ENCODE measurements around the gene LTBP3. TPM values are rescaled to one million over a fixed set of nuclear protein-coding genes. Genes with fewer than 3 reads are reported as not detected.

Gene LTBP3
- total RNA-seq, 4 donors from 2014 or later: 18.5 to 56.6 (median 35.6) TPM

DNA sequence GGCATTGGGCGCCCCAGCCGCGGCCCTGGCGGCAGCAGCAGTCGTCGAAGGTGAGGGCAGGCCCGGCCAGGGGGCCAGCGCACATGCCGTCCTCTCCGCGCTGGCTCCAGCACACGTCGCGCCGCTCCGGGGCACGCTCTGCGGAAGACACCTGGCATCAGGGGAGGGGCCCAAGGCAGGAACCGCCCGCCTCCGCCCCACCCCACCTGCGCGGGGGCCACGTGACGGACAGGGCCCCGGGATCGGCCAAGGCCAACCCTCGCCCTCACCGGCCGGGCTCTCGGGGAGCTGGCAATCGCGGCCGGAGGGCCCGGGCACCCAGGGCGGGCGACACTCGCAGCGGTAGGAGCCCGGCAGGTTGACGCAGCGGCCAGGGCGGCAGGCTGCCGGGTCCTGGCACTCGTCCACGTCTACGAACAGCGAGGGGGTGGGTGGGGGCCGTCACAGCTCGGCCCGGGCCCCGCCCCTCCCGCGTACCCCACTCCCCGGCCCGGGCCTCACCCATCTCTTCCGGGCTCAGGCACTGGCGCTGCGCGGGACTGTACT lies 18.3 kb downstream of the LTBP3 start:
- Histone ChIP-seq H3K27me3 (no peaks in the 10 kb centered on the region), H3K4me3 (peak overlapping the region; percentile 60 to 76 (median 64)), H3K36me3 (peaks cover 0 to 24% of the 10 kb centered on the region in 2 donors), H3K27ac (peak overlapping the region; percentile 86 to 92 (median 90)), H3K9me3 (no peaks in the 10 kb centered on the region), H3K4me1 (peaks cover 7 to 16% of the 10 kb centered on the region in 2 donors)
- in situ Hi-C loops (cut with MboI; ENCODE audit: low sequenced_read_pairs in 4 of 4): no loop called here
- DNase-seq (no peak), ATAC-seq (peak; percentile 3 to 4)
- intact Hi-C loops (cut with DNase I; ENCODE audit: low total_unique reads): loop anchor here (1.0 kb wide), 5 partner anchors 18 to 74 kb away; partner anchors contain the start of genes LTBP3, MAP3K11 and ZNRD2
- TF ChIP-seq POLR2A (IDR thresholded peaks at IDR 0.05): no peak
- TF ChIP-seq, protein P1, sequence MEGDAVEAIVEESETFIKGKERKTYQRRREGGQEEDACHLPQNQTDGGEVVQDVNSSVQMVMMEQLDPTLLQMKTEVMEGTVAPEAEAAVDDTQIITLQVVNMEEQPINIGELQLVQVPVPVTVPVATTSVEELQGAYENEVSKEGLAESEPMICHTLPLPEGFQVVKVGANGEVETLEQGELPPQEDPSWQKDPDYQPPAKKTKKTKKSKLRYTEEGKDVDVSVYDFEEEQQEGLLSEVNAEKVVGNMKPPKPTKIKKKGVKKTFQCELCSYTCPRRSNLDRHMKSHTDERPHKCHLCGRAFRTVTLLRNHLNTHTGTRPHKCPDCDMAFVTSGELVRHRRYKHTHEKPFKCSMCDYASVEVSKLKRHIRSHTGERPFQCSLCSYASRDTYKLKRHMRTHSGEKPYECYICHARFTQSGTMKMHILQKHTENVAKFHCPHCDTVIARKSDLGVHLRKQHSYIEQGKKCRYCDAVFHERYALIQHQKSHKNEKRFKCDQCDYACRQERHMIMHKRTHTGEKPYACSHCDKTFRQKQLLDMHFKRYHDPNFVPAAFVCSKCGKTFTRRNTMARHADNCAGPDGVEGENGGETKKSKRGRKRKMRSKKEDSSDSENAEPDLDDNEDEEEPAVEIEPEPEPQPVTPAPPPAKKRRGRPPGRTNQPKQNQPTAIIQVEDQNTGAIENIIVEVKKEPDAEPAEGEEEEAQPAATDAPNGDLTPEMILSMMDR (IDR thresholded peaks at IDR 0.05 in 4 of 5, conservative IDR thresholded peaks at IDR 0.05 in 1 of 5): peak in 2 of 5 experiments; percentile 57 to 71

DNA sequence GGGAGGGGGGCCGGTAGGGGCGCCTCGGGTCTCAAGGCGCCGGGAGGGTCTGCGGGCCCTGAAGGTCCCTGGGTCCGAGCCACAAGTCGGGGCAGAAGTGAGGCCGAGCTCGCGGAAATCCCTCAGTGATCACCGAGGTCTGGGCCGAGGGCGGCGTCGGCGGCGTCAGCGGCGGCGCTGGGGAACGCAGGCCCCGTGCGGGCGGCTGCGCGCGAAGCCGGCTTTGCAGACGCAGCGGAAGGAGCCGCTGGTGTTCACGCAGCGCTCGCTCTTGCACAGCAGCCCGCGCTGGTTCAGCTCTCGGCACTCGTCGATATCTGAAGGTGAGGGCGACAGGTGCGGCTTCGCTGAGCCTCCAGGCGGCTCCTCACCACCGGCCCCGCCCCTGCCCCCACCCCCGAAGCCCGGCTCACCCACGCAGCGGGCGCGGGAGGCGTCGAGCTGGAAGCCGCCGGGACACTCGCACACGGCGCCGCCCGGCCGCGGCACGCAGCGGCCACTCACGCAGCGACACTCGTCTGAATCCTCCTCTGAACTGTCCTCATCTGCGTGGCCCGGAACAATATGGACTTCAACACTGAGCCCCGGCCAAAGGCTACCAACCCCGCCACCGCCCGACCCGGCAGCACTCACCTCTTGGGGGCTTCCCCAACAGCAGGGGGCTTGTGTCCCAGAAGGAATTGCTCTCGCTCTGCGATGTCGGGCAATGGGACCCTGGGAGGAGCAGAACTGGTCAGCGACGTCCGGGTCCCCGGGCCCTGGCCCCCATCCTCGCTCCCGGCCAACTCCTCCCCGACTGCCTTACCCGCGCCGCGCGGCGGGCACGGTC lies 19.0 kb downstream of the LTBP3 start:
- no peak for ATAC-seq
- Histone ChIP-seq H3K27ac (peak overlapping the region in 3 of 4 donors; percentile 88 to 92 (median 91)), H3K27me3 (no peaks in the 10 kb centered on the region), H3K9me3 (no peaks in the 10 kb centered on the region), H3K4me1 (peaks cover 7 to 16% of the 10 kb centered on the region in 2 donors), H3K36me3 (peaks cover 0 to 24% of the 10 kb centered on the region in 2 donors), H3K4me3 (no peak overlapping the region)
- TF ChIP-seq, protein P1 (IDR thresholded peaks at IDR 0.05 in 4 of 5, conservative IDR thresholded peaks at IDR 0.05 in 1 of 5): no peak
- no peak for TF ChIP-seq POLR2A (IDR thresholded peaks at IDR 0.05)
- intact Hi-C loops (cut with DNase I; ENCODE audit: low total_unique reads) (no loop called here), in situ Hi-C loops (cut with MboI; ENCODE audit: low sequenced_read_pairs in 4 of 4) (no loop called here)
- DNase-seq: no peak

DNA sequence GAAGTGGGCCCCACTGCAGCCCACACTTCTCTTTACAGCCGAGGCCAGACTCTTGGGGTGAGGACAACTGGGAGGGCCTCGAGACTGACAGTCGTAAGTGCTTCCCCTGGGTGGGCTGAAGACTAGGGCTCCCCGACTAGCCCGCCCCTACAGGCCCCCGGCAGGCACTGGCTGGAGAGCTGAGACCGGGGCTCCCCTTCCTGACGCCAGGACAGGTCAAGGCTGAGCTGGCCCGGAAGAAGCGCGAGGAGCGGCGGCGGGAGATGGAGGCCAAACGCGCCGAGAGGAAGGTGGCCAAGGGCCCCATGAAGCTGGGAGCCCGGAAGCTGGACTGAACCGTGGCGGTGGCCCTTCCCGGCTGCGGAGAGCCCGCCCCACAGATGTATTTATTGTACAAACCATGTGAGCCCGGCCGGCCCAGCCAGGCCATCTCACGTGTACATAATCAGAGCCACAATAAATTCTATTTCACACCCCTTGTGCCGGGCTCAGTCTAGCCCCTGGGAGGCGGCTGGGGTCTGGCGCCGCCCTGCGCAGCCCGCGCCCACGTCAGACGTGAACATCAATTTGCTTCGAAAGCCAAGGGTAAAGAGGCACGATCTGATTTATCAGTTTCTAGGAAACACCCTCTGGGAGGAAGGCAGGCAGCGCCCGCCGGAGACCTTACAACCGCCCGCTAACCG lies 19.8 kb downstream of the LTBP3 start:
- no peak for TF ChIP-seq POLR2A (IDR thresholded peaks at IDR 0.05)
- TF ChIP-seq, protein P1 (IDR thresholded peaks at IDR 0.05 in 4 of 5, conservative IDR thresholded peaks at IDR 0.05 in 1 of 5): no peak
- no peak overlapping the region for H3K4me3 ChIP-seq
- no peak overlapping the region for H3K27ac ChIP-seq
- no peaks in the 10 kb centered on the region for H3K9me3 ChIP-seq
- H3K27me3 ChIP-seq: no peaks in the 10 kb centered on the region
- H3K4me1 ChIP-seq: peaks cover 7 to 16% of the 10 kb centered on the region in 2 donors
- in situ Hi-C loops (cut with MboI; ENCODE audit: low sequenced_read_pairs in 4 of 4) (no loop called here), intact Hi-C loops (cut with DNase I; ENCODE audit: low total_unique reads) (no loop called here)
- ATAC-seq (no peak), DNase-seq (no peak)
- peaks cover 0 to 28% of the 10 kb centered on the region in 2 donors for H3K36me3 ChIP-seq

DNA sequence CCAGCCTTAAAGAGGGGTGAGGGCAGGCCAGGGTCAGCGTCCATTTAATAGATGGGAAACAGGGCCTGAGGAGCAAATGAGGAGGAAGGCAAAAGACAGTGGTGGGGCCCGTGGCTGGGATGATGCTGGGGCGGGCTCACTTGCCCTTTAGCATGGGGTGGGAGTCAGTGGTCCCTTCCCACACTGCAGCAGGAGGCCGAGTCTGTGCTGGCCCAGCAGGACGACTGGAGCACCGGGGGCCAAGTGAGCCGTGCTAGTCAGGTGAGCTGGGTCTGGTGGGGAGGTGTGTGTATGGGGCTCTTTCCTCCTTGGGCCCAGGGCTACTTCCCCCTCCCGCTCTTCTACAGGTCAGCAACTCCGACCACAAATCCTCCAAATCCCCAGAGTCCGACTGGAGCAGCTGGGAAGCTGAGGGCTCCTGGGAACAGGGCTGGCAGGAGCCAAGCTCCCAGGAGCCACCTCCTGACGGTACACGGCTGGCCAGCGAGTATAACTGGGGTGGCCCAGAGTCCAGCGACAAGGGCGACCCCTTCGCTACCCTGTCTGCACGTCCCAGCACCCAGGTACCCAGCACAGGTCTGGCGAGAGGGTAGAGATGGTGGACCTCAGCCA lies 20.4 kb downstream of the LTBP3 start:
- ATAC-seq (no peak), DNase-seq (no peak)
- peaks cover 7 to 16% of the 10 kb centered on the region in 2 donors for H3K4me1 ChIP-seq
- peaks cover 0 to 34% of the 10 kb centered on the region in 2 donors for H3K36me3 ChIP-seq
- intact Hi-C loops (cut with DNase I; ENCODE audit: low total_unique reads) (no loop called here), in situ Hi-C loops (cut with MboI; ENCODE audit: low sequenced_read_pairs in 4 of 4) (no loop called here)
- no peak overlapping the region for H3K27ac ChIP-seq
- H3K9me3 ChIP-seq: no peaks in the 10 kb centered on the region
- no peak overlapping the region for H3K4me3 ChIP-seq
- no peak for TF ChIP-seq POLR2A (IDR thresholded peaks at IDR 0.05)
- TF ChIP-seq, protein P1 (IDR thresholded peaks at IDR 0.05 in 4 of 5, conservative IDR thresholded peaks at IDR 0.05 in 1 of 5): no peak
- H3K27me3 ChIP-seq: no peaks in the 10 kb centered on the region

All from gastrocnemius medialis (tissue), 4 donors.